HFF-Myc (cell line): ENCODE results near the gene HBA2.
"Not testable (repeated sequence)": the region's sequence is repeated elsewhere in the genome, so short reads cannot be mapped to it uniquely, and the experiment has no call there.

Experiments used
- DNase-seq: peaks from one replicate; pipeline ENCODE4 v3.0.0-alpha.2; 2011; ENCODE audit warnings: low read depth; ENCODE audit errors: extremely low read depth
- H3K4me3 ChIP-seq: replicated peaks from 2 replicates; pipeline ENCODE4 v1.5.1; 2011; ENCODE audit warnings: low read depth, mild to moderate bottlenecking, control low read depth, low read length
- TF ChIP-seq, protein P1 (sequence below): IDR thresholded peaks from 2 replicates; pipeline ENCODE4 v1.5.1; 2012; ENCODE audit warnings: mild to moderate bottlenecking, low read depth, low read length, control low read depth; ENCODE audit errors: missing control alignments

Gene HBA2

DNA sequence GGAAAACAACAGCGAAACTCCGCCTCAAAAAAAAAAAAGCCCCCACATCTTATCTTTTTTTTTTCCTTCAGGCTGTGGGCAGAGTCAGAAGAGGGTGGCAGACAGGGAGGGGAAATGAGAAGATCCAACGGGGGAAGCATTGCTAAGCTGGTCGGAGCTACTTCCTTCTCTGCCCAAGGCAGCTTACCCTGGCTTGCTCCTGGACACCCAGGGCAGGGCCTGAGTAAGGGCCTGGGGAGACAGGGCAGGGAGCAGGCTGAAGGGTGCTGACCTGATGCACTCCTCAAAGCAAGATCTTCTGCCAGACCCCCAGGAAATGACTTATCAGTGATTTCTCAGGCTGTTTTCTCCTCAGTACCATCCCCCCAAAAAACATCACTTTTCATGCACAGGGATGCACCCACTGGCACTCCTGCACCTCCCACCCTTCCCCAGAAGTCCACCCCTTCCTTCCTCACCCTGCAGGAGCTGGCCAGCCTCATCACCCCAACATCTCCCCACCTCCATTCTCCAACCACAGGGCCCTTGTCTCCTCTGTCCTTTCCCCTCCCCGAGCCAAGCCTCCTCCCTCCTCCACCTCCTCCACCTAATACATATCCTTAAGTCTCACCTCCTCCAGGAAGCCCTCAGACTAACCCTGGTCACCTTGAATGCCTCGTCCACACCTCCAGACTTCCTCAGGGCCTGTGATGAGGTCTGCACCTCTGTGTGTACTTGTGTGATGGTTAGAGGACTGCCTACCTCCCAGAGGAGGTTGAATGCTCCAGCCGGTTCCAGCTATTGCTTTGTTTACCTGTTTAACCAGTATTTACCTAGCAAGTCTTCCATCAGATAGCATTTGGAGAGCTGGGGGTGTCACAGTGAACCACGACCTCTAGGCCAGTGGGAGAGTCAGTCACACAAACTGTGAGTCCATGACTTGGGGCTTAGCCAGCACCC, 2.6 kb downstream of the HBA2 start:
- TF ChIP-seq, protein P1, sequence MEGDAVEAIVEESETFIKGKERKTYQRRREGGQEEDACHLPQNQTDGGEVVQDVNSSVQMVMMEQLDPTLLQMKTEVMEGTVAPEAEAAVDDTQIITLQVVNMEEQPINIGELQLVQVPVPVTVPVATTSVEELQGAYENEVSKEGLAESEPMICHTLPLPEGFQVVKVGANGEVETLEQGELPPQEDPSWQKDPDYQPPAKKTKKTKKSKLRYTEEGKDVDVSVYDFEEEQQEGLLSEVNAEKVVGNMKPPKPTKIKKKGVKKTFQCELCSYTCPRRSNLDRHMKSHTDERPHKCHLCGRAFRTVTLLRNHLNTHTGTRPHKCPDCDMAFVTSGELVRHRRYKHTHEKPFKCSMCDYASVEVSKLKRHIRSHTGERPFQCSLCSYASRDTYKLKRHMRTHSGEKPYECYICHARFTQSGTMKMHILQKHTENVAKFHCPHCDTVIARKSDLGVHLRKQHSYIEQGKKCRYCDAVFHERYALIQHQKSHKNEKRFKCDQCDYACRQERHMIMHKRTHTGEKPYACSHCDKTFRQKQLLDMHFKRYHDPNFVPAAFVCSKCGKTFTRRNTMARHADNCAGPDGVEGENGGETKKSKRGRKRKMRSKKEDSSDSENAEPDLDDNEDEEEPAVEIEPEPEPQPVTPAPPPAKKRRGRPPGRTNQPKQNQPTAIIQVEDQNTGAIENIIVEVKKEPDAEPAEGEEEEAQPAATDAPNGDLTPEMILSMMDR, result no peak
- H3K4me3 ChIP-seq, result no peak overlapping the region
- DNase-seq, result no peak

DNA sequence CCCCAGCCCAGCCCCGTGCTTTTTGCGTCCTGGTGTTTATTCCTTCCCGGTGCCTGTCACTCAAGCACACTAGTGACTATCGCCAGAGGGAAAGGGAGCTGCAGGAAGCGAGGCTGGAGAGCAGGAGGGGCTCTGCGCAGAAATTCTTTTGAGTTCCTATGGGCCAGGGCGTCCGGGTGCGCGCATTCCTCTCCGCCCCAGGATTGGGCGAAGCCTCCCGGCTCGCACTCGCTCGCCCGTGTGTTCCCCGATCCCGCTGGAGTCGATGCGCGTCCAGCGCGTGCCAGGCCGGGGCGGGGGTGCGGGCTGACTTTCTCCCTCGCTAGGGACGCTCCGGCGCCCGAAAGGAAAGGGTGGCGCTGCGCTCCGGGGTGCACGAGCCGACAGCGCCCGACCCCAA, 3.3 kb downstream of the HBA2 start:
- not testable (repeated sequence) for H3K4me3 ChIP-seq, DNase-seq

DNA sequence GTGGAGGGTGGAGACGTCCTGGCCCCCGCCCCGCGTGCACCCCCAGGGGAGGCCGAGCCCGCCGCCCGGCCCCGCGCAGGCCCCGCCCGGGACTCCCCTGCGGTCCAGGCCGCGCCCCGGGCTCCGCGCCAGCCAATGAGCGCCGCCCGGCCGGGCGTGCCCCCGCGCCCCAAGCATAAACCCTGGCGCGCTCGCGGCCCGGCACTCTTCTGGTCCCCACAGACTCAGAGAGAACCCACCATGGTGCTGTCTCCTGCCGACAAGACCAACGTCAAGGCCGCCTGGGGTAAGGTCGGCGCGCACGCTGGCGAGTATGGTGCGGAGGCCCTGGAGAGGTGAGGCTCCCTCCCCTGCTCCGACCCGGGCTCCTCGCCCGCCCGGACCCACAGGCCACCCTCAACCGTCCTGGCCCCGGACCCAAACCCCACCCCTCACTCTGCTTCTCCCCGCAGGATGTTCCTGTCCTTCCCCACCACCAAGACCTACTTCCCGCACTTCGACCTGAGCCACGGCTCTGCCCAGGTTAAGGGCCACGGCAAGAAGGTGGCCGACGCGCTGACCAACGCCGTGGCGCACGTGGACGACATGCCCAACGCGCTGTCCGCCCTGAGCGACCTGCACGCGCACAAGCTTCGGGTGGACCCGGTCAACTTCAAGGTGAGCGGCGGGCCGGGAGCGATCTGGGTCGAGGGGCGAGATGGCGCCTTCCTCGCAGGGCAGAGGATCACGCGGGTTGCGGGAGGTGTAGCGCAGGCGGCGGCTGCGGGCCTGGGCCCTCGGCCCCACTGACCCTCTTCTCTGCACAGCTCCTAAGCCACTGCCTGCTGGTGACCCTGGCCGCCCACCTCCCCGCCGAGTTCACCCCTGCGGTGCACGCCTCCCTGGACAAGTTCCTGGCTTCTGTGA, 4.1 kb downstream of the HBA2 start, which contains the start of gene HBA1:
Gene HBA1 (plus strand): TSS at position 204 of the 906 bp plus-strand sequence. CDS start 37 bp downstream, at position 241.
- not testable (repeated sequence) for DNase-seq
- 0 out of 2 replicates have a peak within 1 kb of the TSS, but pooled peaks have one; percentile 4 for H3K4me3 ChIP-seq

DNA sequence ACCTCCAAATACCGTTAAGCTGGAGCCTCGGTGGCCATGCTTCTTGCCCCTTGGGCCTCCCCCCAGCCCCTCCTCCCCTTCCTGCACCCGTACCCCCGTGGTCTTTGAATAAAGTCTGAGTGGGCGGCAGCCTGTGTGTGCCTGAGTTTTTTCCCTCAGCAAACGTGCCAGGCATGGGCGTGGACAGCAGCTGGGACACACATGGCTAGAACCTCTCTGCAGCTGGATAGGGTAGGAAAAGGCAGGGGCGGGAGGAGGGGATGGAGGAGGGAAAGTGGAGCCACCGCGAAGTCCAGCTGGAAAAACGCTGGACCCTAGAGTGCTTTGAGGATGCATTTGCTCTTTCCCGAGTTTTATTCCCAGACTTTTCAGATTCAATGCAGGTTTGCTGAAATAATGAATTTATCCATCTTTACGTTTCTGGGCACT, 4.7 kb downstream of the HBA2 start:
- peak; percentile 33 for DNase-seq
- TF ChIP-seq, protein P1, result no peak
- 0 out of 2 replicates have a peak overlapping the region, but pooled peaks have one; percentile 4 for H3K4me3 ChIP-seq

DNA sequence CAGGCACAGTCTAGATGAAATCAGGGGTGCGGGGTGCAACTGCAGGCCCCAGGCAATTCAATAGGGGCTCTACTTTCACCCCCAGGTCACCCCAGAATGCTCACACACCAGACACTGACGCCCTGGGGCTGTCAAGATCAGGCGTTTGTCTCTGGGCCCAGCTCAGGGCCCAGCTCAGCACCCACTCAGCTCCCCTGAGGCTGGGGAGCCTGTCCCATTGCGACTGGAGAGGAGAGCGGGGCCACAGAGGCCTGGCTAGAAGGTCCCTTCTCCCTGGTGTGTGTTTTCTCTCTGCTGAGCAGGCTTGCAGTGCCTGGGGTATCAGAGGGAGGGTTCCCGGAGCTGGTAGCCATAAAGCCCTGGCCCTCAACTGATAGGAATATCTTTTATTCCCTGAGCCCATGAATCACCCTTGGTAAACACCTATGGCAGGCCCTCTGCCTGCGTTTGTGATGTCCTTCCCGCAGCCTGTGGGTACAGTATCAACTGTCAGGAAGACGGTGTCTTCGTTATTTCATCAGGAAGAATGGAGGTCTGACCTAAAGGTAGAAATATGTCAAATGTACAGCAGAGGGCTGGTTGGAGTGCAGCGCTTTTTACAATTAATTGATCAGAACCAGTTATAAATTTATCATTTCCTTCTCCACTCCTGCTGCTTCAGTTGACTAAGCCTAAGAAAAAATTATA, 5.4 kb downstream of the HBA2 start:
- TF ChIP-seq, protein P1, result no peak
- no peak overlapping the region for H3K4me3 ChIP-seq
- no peak for DNase-seq

DNA sequence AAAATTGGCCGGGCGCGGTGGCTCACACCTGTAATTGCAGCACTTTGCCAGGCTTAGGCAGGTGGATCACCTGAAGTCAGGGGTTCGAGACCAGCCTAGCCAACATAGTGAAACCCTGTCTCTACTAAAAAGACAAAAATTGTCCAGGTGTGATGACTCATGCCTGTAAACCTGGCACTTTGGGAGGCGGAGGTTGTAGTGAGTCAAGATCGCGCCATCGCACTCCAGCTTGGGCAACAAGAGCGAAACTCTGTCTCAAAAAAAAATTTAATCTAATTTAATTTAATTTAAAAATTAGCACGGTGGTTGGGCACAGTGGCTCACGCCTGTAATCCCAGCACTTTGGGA, 6.0 kb downstream of the HBA2 start:
- DNase-seq, result no peak
- H3K4me3 ChIP-seq, result no peak overlapping the region
- TF ChIP-seq, protein P1, result no peak

DNA sequence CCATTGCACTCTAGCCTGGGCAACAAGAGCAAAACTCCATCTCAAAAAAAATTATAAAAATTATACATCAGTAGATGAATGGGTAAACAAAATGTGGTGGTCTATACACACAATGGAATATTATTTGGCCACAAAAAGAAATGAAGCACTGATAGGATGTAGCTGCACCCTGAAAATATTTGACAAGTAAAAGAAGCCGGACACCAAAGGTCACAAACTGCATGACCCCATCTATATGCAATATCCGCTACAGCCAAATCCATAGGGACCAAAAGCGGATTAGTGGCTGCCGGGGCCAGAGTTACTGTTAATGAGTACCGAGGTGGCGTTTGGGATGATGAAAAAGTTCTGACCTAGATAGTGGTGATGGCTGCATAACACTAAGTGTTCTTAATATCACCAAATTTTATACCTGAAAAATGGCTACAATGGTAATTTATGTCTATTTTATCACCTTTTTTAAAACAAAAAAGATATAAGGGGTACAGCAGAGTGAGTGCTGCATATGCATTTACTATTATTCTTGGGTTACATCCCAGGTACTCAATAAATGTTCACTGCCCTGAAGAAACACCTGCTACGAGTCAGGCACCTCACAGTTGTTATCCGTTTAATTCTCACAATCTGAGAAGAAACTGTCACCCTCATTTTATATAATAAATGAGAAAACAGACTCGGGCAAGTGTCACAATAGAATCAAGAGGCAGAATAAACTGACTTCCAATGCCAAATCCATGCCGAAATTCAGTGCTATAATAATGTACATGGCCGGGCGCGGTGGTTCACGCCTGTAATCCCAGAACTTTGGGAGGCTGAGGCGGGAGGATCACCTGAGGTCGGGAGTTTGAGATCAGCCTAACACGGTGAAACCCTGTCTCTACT, 6.8 kb downstream of the HBA2 start:
- TF ChIP-seq, protein P1, result no peak
- no peak for DNase-seq
- no peak overlapping the region for H3K4me3 ChIP-seq
